Measurements from ENCODE around the gene TSGA10IP.

GRCh38 chr11:65947603-65948125 is 2.4 kb downstream of the TSGA10IP start:
- TF ChIP-seq CTCF (IDR thresholded peaks at IDR 0.05; ENCODE audit: insufficient read depth, low read depth, low read length) (no peak), EZH2 (IDR thresholded peaks at IDR 0.05; ENCODE audit: insufficient read depth, low read length) (no peak)

Measured in astrocyte (in vitro differentiated cells and primary cell).